ENCODE measurements around the gene CLUH.

DNA sequence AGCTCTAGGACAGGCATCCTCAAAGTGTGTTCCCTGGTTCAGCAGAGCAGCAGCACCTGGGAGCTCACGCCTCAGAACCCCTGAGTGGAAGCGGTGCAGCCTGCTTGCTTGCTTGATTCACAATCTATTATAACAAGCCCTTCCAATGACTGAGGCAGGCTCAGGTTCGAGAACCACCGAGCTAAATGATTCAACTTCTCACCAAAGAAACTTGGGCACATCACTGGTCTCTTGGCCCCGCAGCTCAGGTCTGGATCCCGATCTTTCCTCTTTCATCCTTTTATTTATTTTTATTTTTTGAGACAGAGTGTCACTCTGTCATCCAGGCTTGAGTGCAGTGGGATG, 24.5 kb downstream of the CLUH start:
- TF ChIP-seq, protein P1, sequence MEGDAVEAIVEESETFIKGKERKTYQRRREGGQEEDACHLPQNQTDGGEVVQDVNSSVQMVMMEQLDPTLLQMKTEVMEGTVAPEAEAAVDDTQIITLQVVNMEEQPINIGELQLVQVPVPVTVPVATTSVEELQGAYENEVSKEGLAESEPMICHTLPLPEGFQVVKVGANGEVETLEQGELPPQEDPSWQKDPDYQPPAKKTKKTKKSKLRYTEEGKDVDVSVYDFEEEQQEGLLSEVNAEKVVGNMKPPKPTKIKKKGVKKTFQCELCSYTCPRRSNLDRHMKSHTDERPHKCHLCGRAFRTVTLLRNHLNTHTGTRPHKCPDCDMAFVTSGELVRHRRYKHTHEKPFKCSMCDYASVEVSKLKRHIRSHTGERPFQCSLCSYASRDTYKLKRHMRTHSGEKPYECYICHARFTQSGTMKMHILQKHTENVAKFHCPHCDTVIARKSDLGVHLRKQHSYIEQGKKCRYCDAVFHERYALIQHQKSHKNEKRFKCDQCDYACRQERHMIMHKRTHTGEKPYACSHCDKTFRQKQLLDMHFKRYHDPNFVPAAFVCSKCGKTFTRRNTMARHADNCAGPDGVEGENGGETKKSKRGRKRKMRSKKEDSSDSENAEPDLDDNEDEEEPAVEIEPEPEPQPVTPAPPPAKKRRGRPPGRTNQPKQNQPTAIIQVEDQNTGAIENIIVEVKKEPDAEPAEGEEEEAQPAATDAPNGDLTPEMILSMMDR (IDR thresholded peaks at IDR 0.05): no peak
- no peak for TF ChIP-seq POLR2A (IDR thresholded peaks at IDR 0.05)

Measured in prostate gland (tissue), 2 donors.